HT1080 (cell line): ENCODE data around the gene SRC. TPM values are rescaled to one million over a fixed set of nuclear protein-coding genes. Genes with fewer than 3 reads are reported as not detected.
"Not testable (repeated sequence)": the region's sequence is repeated elsewhere in the genome, so short reads cannot be mapped to it uniquely, and the experiment has no call there.

Source experiments
- DNase-seq: peaks from one replicate; pipeline ENCODE4 v3.0.0-alpha.2; 2015; ENCODE audit warnings: low read depth
- total RNA-seq: library from RNA; depleted of rRNA; stranded (reverse); fragments of >200 nt; shearing (Covaris generic); gene quantifications from 2 replicates; pipeline ENCODE4 v1.2.3, GENCODE V29; 2014

The SRC gene
- total RNA-seq, 1 experiment from 2014 or later, result 13.9 TPM

- no peak for DNase-seq
Measured at GRCh38 chr20:37362821-37363220, 16.9 kb downstream of the SRC start.

DNA sequence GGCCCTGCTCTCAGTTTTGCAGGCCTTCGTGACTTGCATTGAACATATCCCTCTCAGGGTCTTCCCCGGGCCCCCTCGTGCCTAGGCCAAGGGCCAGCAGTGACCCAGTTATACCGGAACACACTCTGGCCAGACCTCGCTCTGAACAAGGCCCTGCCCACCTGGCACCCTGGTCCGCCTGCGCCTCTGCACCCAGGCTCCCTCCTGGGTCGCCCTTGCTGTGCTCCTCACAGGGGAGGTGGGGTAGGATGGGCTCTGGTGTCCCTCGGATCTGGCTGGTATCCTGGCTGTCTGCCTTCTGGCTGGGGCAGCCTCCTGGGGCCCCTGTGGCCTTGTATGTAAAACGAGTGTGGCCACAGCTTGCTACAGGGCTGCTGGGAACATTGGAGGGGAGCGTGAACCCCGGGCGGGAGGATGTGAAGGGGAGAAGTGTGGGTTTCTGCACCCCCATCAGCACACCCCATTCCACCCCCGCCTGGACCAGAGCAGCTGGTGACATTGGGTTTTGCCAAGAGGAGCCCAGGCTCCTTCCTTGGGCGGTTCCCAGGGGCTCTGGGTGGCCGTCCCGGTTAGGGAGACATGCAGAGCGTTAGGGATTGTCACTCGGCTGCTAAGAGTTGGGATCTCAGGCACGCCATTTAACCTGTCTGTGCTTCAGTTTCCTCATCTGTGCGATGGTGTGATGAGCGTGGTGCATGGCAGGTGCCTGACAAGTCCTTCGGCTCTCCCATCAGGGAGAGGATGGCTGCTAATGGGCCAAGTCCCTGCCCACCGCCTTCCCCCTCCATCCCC lies 17.5 kb downstream of the SRC start:
- no peak for DNase-seq

DNA sequence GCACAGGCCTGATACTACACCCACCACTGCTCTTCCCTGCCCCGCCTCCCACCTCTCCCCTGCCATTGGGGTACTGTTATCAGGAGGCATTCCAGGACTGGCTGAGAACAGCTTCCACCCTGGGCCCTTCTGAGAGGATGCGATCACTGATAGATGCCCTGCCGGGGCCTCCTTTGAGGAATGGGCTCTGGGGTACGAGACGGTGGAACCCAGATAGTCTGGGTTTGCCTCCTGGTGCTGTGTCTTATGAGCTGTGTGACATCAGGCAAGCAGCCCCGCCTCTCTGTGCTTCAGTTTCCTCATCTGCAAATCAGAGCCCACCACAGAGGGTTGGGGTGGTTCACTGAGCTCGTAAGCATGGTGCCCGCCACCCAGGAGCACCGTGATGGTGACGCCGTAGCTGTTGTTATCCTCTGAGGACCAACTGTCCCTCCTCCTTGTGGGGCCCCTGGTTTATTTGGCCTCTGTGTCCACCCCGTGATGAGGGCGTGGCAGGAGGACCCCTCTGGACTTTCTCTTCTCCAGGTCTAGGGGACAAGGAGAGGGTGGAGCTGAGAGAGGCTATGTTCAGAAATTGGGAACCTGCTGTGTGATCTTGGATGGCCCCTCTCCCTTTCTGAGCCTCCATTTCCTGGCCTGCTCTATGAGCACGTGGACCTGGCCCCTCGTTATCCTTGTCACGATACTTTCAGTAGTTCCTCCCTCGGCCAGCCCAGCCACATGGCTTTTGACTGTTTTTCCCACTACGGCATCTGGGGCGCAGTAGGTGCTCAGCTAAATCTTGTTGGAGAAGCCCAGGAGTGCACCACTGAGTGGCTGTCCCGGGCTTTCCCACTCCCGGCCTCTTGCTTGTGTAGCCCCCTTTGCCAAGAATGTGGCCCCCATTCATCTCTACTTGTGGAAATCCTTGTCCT lies 18.3 kb downstream of the SRC start:
- no peak for DNase-seq

DNA sequence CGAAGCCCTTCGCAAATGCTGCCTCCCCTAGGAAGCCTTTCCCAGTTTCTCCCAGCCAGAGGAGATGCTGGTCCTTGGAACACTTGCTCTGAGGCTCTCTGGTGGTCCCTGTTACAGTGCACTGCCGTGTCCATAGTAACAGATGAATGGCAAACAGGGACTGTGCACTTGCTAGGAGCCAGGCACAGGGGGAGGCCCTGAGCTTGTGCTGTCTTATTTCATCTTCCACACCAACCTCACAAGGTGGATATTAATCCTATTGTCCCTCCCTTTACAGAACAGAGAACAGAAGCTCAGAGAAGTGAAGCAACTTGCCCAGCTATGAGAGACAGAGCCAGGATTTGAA lies 19.0 kb downstream of the SRC start:
- no peak for DNase-seq

- no peak for DNase-seq
Measured at GRCh38 chr20:37365760-37366638, 20.1 kb downstream of the SRC start.

DNA sequence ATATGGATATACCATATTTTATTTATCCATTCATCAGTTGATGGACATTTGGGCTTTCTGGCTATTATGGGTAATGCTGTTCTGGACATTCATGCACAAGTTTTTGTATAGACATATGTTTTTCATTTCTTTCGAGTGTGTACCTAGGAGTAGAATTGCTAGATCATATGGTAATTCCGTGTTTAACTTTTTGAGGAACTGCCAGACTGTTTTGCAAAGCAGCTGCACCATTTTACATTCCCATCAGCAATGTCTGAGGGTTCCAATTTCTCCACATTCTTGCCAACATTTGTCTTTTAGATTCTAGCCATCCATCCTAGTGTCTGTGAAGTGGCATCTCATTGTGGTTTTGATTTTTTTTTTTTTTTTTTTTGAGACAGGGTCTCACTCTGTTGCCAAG lies 20.8 kb downstream of the SRC start:
- DNase-seq, result no peak

- DNase-seq, result no peak
Measured at GRCh38 chr20:37369846-37370245, 23.9 kb downstream of the SRC start.

DNA sequence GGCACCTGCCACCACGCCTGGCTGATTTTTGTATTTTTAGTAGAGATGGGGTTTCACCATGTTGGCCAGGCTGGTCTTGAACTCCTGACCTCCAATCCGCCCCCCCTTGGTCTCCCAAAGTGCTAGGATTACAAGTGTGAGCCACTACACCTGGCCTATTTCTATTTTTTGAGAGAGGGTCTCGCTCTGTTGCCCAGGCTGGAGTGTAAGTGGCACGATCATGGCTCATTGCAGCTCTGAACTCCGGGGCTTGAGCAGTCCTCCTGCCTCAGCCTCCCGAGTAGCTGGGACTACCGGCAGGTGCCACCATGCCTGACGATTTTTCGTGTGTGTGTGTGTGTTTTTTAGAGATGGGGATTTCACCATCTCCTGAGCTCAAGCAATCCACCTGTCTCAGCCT lies 25.9 kb downstream of the SRC start:
- not testable (repeated sequence) for DNase-seq

DNA sequence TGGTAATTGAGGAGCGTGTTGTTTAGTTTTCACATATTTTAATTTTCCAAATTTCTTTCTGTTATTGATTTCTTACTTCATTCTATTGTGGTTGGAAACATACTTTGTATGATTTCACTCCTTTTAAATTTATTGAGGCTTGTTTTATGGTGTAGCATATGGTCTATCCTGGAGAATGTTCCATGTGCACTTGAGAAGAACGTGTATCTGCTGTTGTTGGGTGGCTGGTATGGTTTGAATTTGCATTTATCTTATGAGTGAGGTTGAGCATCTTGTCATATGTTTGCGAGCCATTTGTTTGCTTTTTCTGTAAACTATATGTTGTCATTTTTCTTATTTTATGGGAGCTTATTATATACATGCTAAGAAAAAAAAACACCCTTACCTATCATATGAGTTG lies 26.5 kb downstream of the SRC start:
- DNase-seq, result no peak

GRCh38 chr20:37373020-37373598 lies 27.2 kb downstream of the SRC start:
- no peak for DNase-seq

DNA sequence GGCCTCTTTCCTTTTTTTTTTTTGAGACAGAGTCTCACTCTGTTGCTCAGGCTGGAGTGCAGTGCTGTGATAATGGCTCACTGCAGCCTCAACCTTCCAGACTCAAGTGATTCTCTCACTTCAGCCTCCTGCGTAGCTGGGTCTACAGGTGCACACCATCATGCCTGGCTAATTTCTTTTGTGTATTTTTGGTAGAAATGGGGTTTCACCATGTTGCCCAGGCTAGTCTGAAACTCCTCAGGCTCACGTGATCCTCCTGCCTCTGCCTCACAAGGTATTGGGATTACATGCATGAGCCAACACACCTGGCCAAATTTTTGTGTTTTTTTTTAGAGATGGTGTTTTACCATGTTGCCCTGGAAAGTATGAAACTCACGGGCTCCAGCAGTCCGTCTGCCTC lies 29.3 kb downstream of the SRC start:
- DNase-seq, result no peak

DNA sequence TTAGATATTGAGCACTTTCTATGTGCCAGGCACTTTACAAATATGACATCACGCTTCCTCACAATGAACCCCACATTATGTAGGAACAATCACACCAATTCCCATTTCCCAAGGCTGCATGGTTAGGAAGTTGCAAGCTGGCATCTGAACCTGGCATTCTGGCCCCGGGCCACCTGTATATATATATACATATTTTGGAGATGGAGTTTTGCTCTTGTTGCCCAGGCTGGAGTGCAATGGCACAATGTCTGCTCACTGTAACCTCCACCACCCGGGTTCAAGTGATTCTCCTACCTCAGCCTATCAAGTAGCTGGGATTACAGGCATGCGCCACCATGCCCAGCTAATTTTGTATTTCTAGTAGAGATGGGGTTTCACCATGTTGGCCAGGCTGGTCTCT lies 30.4 kb downstream of the SRC start:
- no peak for DNase-seq

- DNase-seq, result no peak
Measured at GRCh38 chr20:37376791-37377190, 30.9 kb downstream of the SRC start.

DNA sequence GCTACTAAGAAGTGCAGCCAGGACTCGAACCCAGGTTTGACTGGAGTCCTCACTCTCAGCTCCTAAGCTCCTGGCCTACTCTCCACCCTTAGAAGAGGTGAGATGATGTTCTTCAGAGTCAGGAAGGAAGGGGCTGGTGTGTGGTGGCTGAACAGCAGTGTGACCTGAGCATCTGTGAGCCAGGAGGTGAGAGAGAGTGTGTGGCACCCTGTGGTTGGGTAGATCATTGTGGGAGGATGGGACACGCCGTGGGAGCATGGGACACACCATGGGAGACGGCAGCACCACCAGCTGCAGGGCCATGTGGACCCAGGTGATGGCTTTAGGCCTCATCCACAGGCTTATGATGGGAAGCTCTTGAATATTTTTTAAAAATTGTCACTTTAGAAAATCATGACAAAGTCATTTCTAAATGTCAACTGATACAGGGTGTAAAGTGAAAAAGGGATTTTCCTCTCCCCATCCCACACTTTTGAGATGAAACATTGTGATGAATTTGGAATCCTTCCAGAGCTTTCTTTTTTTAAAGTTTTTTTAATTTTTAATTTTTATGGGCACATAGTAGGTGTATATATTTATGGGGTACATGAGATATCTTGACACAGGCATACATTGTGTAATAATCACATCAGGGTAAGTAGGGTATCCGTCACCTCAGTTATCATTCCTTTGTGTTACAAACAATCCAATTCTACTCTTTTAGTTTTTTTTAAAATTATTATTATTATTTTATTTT lies 31.6 kb downstream of the SRC start:
- no peak for DNase-seq

GRCh38 chr20:37378420-37378784 lies 32.5 kb downstream of the SRC start:
- no peak for DNase-seq

DNA sequence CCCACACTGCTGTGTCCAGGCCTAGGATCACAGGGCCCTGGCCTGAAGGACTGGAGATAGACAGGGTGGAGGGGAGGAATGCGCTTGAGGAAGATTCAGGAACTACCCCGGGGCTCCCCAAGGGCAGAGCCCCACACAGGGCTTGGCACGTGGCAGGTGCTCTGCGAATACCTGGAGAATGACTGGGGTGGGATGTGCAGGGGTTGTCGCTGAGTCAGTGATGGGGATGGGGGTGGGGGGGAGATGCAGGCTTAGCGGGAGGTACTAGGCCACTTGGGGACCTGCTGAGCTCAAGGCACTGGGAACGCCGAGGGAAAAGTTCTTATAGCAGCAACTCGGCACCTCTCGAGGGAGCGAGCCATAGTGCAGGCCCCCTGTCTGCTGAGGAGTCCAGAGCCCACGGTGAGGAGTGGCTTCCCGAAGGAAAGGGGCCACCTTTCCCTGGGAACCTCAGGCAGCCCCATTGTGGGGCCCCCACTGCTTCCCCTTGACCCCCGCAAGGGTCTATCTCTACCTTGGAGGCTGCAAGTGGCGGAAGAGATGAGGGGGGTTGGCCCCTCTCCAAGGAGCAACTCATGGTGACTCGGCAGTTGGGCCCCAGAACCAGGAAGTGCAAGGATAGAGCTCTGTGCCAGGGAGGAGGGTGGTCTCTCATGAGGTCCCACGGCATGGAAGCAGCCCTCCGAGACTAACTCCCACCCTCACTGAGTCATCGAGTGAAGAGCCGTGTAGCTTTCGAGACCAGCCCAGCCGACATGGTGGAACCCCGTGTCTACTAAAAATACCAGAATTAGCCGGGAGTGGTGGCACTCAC lies 33.1 kb downstream of the SRC start:
- peak; percentile 49 for DNase-seq

GRCh38 chr20:37379967-37380828 lies 34.3 kb downstream of the SRC start:
- peak; percentile 21 for DNase-seq

GRCh38 chr20:37380864-37381579 lies 35.1 kb downstream of the SRC start:
- DNase-seq, result no peak
